Astrocyte of the spinal cord (primary cell): ENCODE measurements around the gene DMRT1.

Source experiments
- DNase-seq: peaks from one replicate; pipeline ENCODE4 v3.0.0; 2011; ENCODE audit warnings: low read depth, low spot score
- H3K4me3 ChIP-seq: 2 replicates; pipeline ENCODE4 v1.5.1; 2011; ENCODE audit warnings: low read depth, mild to moderate bottlenecking, low read length, moderate library complexity
- in situ Hi-C: cut with HindIII; loops from 2 replicates; pipeline ENCODE4 v1.10.0; 2017; ENCODE audit warnings: low sequenced_read_pairs
- TF ChIP-seq, protein P1 (sequence below): IDR thresholded peaks from 2 replicates; pipeline ENCODE4 v1.5.1; 2012; ENCODE audit warnings: low read depth, mild to moderate bottlenecking, low read length, inconsistent platforms

DMRT1 gene

GRCh38 chr9:1014225-1014624 lies 172.7 kb downstream of the DMRT1 start:
- DNase-seq, result no peak
- in situ Hi-C loops, result no loop called here
- TF ChIP-seq, protein P1, sequence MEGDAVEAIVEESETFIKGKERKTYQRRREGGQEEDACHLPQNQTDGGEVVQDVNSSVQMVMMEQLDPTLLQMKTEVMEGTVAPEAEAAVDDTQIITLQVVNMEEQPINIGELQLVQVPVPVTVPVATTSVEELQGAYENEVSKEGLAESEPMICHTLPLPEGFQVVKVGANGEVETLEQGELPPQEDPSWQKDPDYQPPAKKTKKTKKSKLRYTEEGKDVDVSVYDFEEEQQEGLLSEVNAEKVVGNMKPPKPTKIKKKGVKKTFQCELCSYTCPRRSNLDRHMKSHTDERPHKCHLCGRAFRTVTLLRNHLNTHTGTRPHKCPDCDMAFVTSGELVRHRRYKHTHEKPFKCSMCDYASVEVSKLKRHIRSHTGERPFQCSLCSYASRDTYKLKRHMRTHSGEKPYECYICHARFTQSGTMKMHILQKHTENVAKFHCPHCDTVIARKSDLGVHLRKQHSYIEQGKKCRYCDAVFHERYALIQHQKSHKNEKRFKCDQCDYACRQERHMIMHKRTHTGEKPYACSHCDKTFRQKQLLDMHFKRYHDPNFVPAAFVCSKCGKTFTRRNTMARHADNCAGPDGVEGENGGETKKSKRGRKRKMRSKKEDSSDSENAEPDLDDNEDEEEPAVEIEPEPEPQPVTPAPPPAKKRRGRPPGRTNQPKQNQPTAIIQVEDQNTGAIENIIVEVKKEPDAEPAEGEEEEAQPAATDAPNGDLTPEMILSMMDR, result no peak
- H3K4me3 ChIP-seq, result no peak overlapping the region

DNA sequence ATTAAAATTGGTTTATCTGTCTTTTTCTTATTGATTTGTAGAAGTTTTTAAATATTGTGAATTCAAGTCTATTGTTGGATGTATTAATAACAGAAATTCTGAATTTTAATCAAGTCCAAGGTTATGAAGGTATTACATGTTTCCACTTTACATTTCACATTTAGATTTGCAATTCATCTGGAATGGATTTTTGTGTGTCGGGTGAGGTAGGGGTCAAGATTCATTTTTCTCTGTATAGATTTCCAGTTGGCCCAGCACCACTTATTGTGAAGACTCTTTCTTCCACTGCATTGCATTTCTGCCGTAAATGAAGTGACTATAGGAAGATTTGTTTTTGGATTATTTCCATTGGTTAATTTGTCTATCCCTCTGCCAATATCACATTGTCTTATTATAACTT lies 173.1 kb downstream of the DMRT1 start:
- TF ChIP-seq, protein P1, result no peak
- no peak overlapping the region for H3K4me3 ChIP-seq
- in situ Hi-C loops, result no loop called here
- DNase-seq, result no peak

- no peak overlapping the region for H3K4me3 ChIP-seq
- TF ChIP-seq, protein P1, result no peak
- DNase-seq, result no peak
- in situ Hi-C loops, result no loop called here
These were observed 176.6 kb downstream of the DMRT1 start for GRCh38 chr9:1018121-1018520.
